Measurements from ENCODE around the gene CLSTN3.
"Not testable (repeated sequence)": the region's sequence is repeated elsewhere in the genome, so short reads cannot be mapped to it uniquely, and the experiment has no call there.

CLSTN3 gene

GRCh38 chr12:7103837-7104584 lies 26.2 kb upstream of the CLSTN3 start:
- no peak for DNase-seq (ENCODE audit: low read depth in 2 of 2)

- DNase-seq (ENCODE audit: low read depth in 2 of 2), result no peak
Measured at GRCh38 chr12:7106082-7106481, 24.1 kb upstream of the CLSTN3 start.

GRCh38 chr12:7107181-7107580 lies 23.0 kb upstream of the CLSTN3 start:
- DNase-seq (ENCODE audit: low read depth in 2 of 2), result not testable (repeated sequence)

DNA sequence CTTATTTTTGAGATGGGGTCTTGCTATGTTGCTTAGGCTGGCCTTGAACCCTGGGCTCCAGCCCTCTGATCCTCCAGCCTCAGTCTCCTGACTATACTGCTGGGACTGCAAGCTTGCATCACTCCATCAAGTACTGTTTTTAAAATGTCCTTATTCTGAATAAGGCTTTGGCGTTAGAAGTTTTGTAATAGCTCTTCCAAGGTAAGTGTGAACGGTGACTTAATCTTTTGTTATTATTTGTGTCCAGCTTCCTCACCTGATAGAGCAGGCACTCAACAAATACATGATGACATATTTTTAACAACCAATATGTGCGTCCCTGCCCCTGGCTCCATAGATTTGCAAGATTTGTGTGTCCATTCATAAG lies 22.6 kb upstream of the CLSTN3 start:
- no peak for DNase-seq (ENCODE audit: low read depth in 2 of 2)

GRCh38 chr12:7108003-7108795 lies 22.0 kb upstream of the CLSTN3 start:
- DNase-seq (ENCODE audit: low read depth in 2 of 2), result peak in 1 of 2 experiments; percentile 39

GRCh38 chr12:7108796-7109571 lies 21.2 kb upstream of the CLSTN3 start, which contains the start of gene C1RL:
C1RL (minus strand) TSS chr12:7109214; CDS start chr12:7109180, 34 bp downstream.
- DNase-seq (ENCODE audit: low read depth in 2 of 2), result peak; percentile 75 to 76

DNA sequence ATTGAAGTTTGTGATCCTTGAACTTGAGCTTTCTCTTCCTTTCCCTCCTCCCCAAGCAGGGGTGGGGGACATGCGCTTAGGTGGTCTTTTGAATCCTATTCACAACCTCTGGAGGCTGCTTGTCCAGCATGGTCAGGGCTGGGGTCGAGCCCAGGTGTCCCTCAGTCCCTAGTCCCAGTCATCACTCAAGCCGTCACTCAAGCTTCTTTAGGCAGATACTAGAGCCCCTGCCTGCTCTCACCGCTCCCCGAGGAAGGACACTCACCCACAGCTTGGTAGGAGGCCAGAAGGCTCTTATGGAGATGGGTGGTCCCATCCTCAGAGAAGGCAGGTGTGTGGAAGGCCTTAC lies 20.6 kb upstream of the CLSTN3 start:
- no peak for DNase-seq (ENCODE audit: low read depth in 2 of 2)

DNA sequence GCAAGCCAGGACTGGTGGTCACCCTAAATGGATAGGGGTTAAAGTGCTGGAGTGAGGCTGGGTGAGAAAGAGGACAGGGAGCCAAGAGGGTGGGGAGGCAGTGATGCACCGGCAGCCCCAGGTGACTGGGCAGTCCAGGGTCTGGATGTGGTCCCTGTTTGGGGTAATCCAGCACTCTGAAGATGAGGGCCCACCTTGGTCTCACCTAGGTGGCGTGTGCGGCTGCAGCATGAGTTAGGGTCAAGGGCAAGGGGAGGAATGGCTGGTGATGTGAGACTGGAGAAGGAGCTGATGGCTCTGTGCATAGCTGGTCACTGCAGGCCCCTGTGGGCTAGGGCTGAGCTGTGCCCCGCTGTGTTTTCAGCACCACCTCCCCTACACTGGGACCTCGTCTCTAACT lies 19.5 kb upstream of the CLSTN3 start:
- DNase-seq (ENCODE audit: low read depth in 2 of 2), result no peak

DNA sequence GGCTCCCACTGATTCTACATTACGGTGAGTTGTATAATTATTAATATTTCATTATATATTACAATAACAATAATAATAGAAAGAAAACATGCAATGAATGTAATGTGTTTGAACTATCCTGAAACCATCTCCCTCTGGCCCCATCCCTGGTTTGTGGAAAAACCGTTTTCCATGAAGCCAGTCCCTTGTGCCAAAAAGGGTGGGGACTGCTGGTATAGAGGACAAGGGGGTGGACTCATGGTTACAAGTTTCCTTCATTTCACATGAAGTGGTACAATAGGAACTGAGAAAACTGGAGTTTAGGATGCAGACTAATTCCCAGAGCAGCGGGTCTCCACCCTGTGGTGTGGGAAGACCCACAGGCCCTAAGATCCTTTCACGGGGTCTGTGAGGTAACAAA lies 18.1 kb upstream of the CLSTN3 start:
- no peak for DNase-seq (ENCODE audit: low read depth in 2 of 2)

GRCh38 chr12:7113389-7113871 lies 16.7 kb upstream of the CLSTN3 start:
- DNase-seq (ENCODE audit: low read depth in 2 of 2), result peak in 1 of 2 experiments; percentile 20

GRCh38 chr12:7114008-7114407 lies 16.2 kb upstream of the CLSTN3 start:
- no peak for DNase-seq (ENCODE audit: low read depth in 2 of 2)

DNA sequence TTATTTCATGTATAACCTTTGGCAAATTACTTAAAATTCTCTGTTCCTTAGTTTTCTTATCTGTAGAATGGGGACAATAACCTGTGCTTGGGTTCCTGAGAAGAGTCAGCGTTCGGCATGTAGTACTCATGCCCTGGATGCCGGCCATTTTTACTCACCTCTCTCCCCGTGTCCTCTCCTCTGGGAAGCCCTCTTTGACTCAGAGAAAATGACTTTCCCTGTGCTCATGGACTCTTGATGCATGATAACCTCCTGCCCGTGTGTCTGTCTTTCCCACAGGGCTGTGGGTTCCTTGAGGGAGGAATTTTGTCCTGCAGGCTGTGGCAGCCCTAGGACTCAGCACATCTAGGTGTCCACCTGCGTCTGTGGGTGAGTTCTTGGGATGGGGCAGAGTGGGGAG lies 15.3 kb upstream of the CLSTN3 start:
- DNase-seq (ENCODE audit: low read depth in 2 of 2), result no peak

DNA sequence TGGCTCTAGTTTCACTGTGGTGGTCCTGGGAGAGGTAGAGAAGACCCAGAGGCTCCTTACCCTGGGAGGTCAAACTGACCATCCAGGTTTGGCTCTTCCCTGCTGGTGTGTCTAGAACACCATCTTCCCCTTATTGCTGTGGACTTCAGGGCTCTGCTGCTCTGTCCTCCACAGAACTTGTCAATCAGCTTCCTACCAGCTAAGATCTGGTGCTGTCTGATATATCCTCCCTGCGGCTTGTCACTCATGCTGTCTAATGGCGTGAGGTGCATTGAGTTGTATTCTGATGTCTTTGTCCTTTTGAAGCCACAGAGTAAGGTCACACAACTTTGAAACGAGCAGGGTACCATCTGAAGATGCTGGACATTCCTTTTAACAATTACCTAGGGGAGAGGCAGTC lies 14.0 kb upstream of the CLSTN3 start:
- DNase-seq (ENCODE audit: low read depth in 2 of 2), result no peak

GRCh38 chr12:7116916-7117315 lies 13.3 kb upstream of the CLSTN3 start:
- no peak for DNase-seq (ENCODE audit: low read depth in 2 of 2)

- DNase-seq (ENCODE audit: low read depth in 2 of 2), result no peak
Measured at GRCh38 chr12:7117670-7118069, 12.5 kb upstream of the CLSTN3 start.

- DNase-seq (ENCODE audit: low read depth in 2 of 2), result no peak
Measured at GRCh38 chr12:7118881-7119280, 11.3 kb upstream of the CLSTN3 start.

- no peak for DNase-seq (ENCODE audit: low read depth in 2 of 2)
Measured at GRCh38 chr12:7120166-7120565, 10.0 kb upstream of the CLSTN3 start.

DNA sequence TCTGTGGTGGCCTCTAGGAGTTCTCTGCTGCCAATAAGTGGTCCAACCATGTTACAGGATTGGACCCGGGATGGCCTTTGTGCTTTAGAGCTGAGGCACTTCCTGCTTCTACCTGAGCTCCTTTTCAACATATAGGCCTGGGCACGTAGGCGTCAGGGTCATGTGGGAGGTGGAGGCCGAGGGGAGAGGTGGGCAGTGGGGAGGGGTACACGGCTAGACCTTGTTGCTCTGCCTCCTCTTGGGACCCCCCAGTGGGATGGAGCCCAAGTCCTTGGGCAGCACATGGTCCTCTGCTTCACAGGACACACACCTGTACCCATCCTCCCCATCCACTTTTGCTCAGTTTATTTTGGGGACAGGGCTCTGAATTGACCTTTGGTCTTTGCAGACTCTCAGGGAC lies 8.8 kb upstream of the CLSTN3 start:
- DNase-seq (ENCODE audit: low read depth in 2 of 2), result no peak

GRCh38 chr12:7122811-7123769 lies 7.1 kb upstream of the CLSTN3 start:
- no peak for DNase-seq (ENCODE audit: low read depth in 2 of 2)

DNA sequence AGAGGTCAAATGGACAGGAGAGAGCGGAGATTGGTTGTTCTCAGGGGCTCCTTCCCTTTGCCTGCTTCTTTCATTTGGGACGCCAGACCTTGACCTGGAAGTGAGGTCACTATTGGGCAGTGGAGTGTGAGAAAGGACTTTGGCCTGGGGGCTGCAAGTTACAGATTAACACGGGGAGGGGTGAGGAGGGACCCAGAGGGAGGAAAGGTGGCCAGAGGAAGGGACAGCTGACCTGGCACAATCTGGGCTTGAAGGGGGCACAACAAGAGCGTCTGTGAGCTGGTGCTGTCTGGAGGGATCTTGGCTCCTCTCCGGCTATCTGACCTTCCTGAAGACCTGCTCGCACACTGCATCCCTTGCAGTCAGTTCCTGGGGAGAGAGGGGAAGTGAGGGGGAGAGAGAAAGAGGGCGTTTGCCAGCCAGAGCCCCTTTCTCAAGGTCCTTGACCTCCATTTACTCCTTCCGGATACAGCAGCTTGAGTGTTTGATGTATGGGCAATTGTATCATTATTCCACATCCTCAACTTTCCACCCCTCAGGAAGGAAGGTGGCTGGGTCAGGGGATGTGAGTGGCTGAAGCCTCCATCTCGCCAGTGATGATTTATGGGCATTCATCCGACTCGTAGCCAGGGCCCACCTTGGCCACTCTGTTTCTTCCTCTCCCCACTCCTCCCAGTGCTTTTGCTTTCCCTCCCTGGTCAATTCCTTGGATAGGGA lies 6.2 kb upstream of the CLSTN3 start:
- DNase-seq (ENCODE audit: low read depth in 2 of 2), result no peak

All from fibroblast of skin of left quadriceps (primary cell).